KMS-11 (cell line): ENCODE data around the gene LRRC59.

Source experiments
- H2AFZ ChIP-seq: fragments of 200-600 bp; sonication (generic); 2 replicates; pipeline ENCODE4 v1.6.1; 2016; ENCODE audit warnings: antibody characterized with exemption, mixed run types, low read depth
- H3K27ac ChIP-seq: fragments of 200-600 bp; sonication (generic); 2 replicates; pipeline ENCODE4 v1.6.1; 2016; ENCODE audit warnings: mild to moderate bottlenecking, mixed run types
- H3K27me3 ChIP-seq: fragments of 200-600 bp; sonication (generic); 2 replicates; pipeline ENCODE4 v1.6.1; 2017; ENCODE audit warnings: mild to moderate bottlenecking, low read depth, mixed run types, moderate library complexity; ENCODE audit not compliant: insufficient read depth
- H3K36me3 ChIP-seq: fragments of 200-600 bp; sonication (generic); 2 replicates; pipeline ENCODE4 v1.6.1; 2017; ENCODE audit warnings: mild to moderate bottlenecking, mixed run types; ENCODE audit not compliant: insufficient read depth
- H3K4me1 ChIP-seq: fragments of 200-600 bp; sonication (generic); 2 replicates; pipeline ENCODE4 v1.6.1; 2016; ENCODE audit warnings: mild to moderate bottlenecking, low read depth, mixed run types; ENCODE audit not compliant: poor library complexity, severe bottlenecking
- H3K4me2 ChIP-seq: fragments of 200-600 bp; sonication (generic); 2 replicates; pipeline ENCODE4 v1.7.0; 2016; ENCODE audit warnings: mild to moderate bottlenecking, mixed run types
- H3K4me3 ChIP-seq: fragments of 200-600 bp; sonication (generic); IDR thresholded peaks from 2 replicates; pipeline ENCODE4 v1.6.1; 2017; ENCODE audit warnings: low read depth, low read length, mixed read lengths; ENCODE audit not compliant: insufficient read depth
- H3K79me2 ChIP-seq: fragments of 200-600 bp; sonication (generic); 2 replicates; pipeline ENCODE4 v1.6.1; 2016; ENCODE audit warnings: low read depth, mixed run types; ENCODE audit not compliant: insufficient read depth
- H3K9ac ChIP-seq: fragments of 200-600 bp; sonication (generic); 2 replicates; pipeline ENCODE4 v1.6.1; 2016; ENCODE audit warnings: mild to moderate bottlenecking, mixed run types
- H4K20me1 ChIP-seq: fragments of 200-600 bp; sonication (generic); 2 replicates; pipeline ENCODE4 v1.6.1; 2016; ENCODE audit warnings: mild to moderate bottlenecking, mixed run types; ENCODE audit not compliant: insufficient read depth
- CTCF ChIP-seq: fragments of 200-600 bp; sonication (generic); conservative IDR thresholded peaks from 2 replicates; pipeline ENCODE4 v1.6.1; 2017; ENCODE audit warnings: low read depth, mild to moderate bottlenecking, antibody characterized with exemption, low read length, moderate library complexity, mixed read lengths

The LRRC59 gene

GRCh38 chr17:50359005-50359699 lies 38.2 kb downstream of the LRRC59 start:
- H3K4me2 ChIP-seq = no peak overlapping the region
- no peaks in the 10 kb centered on the region for H4K20me1 ChIP-seq
- no peak for TF ChIP-seq CTCF
- H3K79me2 ChIP-seq = no peaks in the 10 kb centered on the region
- H2AFZ ChIP-seq = no peak overlapping the region
- H3K9ac ChIP-seq = no peak overlapping the region
- H3K36me3 ChIP-seq = no peaks in the 10 kb centered on the region
- H3K4me1 ChIP-seq = peaks cover 10% of the 10 kb centered on the region
- no peak overlapping the region for H3K27ac ChIP-seq
- H3K4me3 ChIP-seq = no peak overlapping the region
- H3K27me3 ChIP-seq = no peaks in the 10 kb centered on the region

GRCh38 chr17:50358177-50358576 lies 39.1 kb downstream of the LRRC59 start:
- Histone ChIP-seq H3K79me2 (no peaks in the 10 kb centered on the region), H2AFZ (no peak overlapping the region), H3K4me1 (peaks cover 10% of the 10 kb centered on the region), H3K9ac (no peak overlapping the region), H3K27ac (no peak overlapping the region), H4K20me1 (no peaks in the 10 kb centered on the region), H3K27me3 (no peaks in the 10 kb centered on the region), H3K36me3 (no peaks in the 10 kb centered on the region), H3K4me3 (no peak overlapping the region), H3K4me2 (no peak overlapping the region)
- no peak for TF ChIP-seq CTCF

- no peaks in the 10 kb centered on the region for H4K20me1 ChIP-seq
- H2AFZ ChIP-seq = no peak overlapping the region
- H3K36me3 ChIP-seq = no peaks in the 10 kb centered on the region
- no peaks in the 10 kb centered on the region for H3K27me3 ChIP-seq
- H3K4me3 ChIP-seq = no peak overlapping the region
- H3K79me2 ChIP-seq = no peaks in the 10 kb centered on the region
- no peak for TF ChIP-seq CTCF
- H3K27ac ChIP-seq = no peak overlapping the region
- H3K4me1 ChIP-seq = peaks cover 3% of the 10 kb centered on the region
- no peak overlapping the region for H3K9ac ChIP-seq
- no peak overlapping the region for H3K4me2 ChIP-seq
These were observed 40.3 kb downstream of the LRRC59 start for GRCh38 chr17:50356892-50357510.

GRCh38 chr17:50356418-50356817 lies 40.9 kb downstream of the LRRC59 start:
- Histone ChIP-seq H3K4me2 (no peak overlapping the region), H4K20me1 (no peaks in the 10 kb centered on the region), H3K9ac (no peak overlapping the region), H3K36me3 (no peaks in the 10 kb centered on the region), H3K27ac (no peak overlapping the region), H3K4me1 (no peaks in the 10 kb centered on the region), H3K79me2 (no peaks in the 10 kb centered on the region), H3K4me3 (no peak overlapping the region), H2AFZ (no peak overlapping the region), H3K27me3 (no peaks in the 10 kb centered on the region)
- no peak for TF ChIP-seq CTCF
